Neutrophil (primary cell): ENCODE results near the gene COX8A.

Experiments
- H3K27ac ChIP-seq: fragments of 200-600 bp; sonication (generic); 2 replicates; pipeline ENCODE4 v1.5.1; 2016; ENCODE audit warnings: mild to moderate bottlenecking, moderate library complexity
- H3K27me3 ChIP-seq: fragments of 200-600 bp; sonication (generic); 2 replicates; pipeline ENCODE4 v1.6.0; 2016; ENCODE audit warnings: mild to moderate bottlenecking
- H3K36me3 ChIP-seq: fragments of 200-600 bp; sonication (generic); 2 replicates; pipeline ENCODE4 v1.5.1; 2017
- H3K4me1 ChIP-seq, 2 experiments: fragments of 200-600 bp in 1 of 2; sonication (generic) in 1 of 2; 1 replicate in 1 of 2; 2 replicates in 1 of 2; pipeline versions ENCODE4 v1.5.1 to v1.6.1; 2013 to 2016; ENCODE audit warnings: low read depth in 1 of 2, low read length in 1 of 2, mild to moderate bottlenecking in 1 of 2, moderate library complexity in 1 of 2; ENCODE audit not compliant: control insufficient read depth in 1 of 2, insufficient read depth in 1 of 2
- H3K4me3 ChIP-seq, 2 experiments: fragments of 200-600 bp in 1 of 2; sonication (generic) in 1 of 2; 1 replicate in 1 of 2; 2 replicates in 1 of 2; pipeline ENCODE4 v1.5.1; 2013 to 2016; ENCODE audit warnings: low read depth in 1 of 2, low read length in 1 of 2, mild to moderate bottlenecking in 1 of 2, moderate library complexity in 1 of 2
- H3K9me3 ChIP-seq: fragments of 200-600 bp; sonication (generic); 2 replicates; pipeline ENCODE4 v1.5.1; 2016
- CTCF ChIP-seq: fragments of 200-600 bp; sonication (generic); IDR thresholded peaks from 2 replicates; pipeline ENCODE4 v1.5.1; 2016; ENCODE audit warnings: antibody characterized with exemption

The COX8A gene

GRCh38 chr11:64015935-64016845 is 41.8 kb downstream of the COX8A start:
- Histone ChIP-seq H3K36me3 (no peaks in the 10 kb centered on the region), H3K27ac (no peak overlapping the region), H3K4me1 (no peaks in the 10 kb centered on the region), H3K9me3 (no peaks in the 10 kb centered on the region), H3K4me3 (no peak overlapping the region), H3K27me3 (peaks cover 4% of the 10 kb centered on the region)
- no peak for TF ChIP-seq CTCF

- Histone ChIP-seq H3K36me3 (no peaks in the 10 kb centered on the region), H3K4me1 (no peaks in the 10 kb centered on the region), H3K27me3 (no peaks in the 10 kb centered on the region), H3K27ac (no peak overlapping the region), H3K4me3 (no peak overlapping the region), H3K9me3 (no peaks in the 10 kb centered on the region)
- no peak for TF ChIP-seq CTCF
Measured at GRCh38 chr11:64017945-64018224, 43.5 kb downstream of the COX8A start.

GRCh38 chr11:64018310-64018709 is 43.9 kb downstream of the COX8A start:
- no peak overlapping the region for H3K4me3 ChIP-seq
- no peak for TF ChIP-seq CTCF

GRCh38 chr11:64019106-64020037 is 45.0 kb downstream of the COX8A start:
- Histone ChIP-seq H3K27ac (no peak overlapping the region), H3K27me3 (no peaks in the 10 kb centered on the region), H3K4me3 (no peak overlapping the region), H3K4me1 (no peaks in the 10 kb centered on the region), H3K9me3 (no peaks in the 10 kb centered on the region), H3K36me3 (no peaks in the 10 kb centered on the region)
- no peak for TF ChIP-seq CTCF

More at GRCh38 chr11:64018310-64018709, 43.9 kb downstream of the COX8A start:
- H3K4me1 ChIP-seq = no peaks in the 10 kb centered on the region
- H3K36me3 ChIP-seq = no peaks in the 10 kb centered on the region
- H3K27me3 ChIP-seq = no peaks in the 10 kb centered on the region
- no peaks in the 10 kb centered on the region for H3K9me3 ChIP-seq
- H3K27ac ChIP-seq = no peak overlapping the region

GRCh38 chr11:64020976-64021756 is 46.7 kb downstream of the COX8A start:
- Histone ChIP-seq H3K36me3 (no peaks in the 10 kb centered on the region), H3K27me3 (no peaks in the 10 kb centered on the region)
- no peak for TF ChIP-seq CTCF

More at GRCh38 chr11:64020976-64021756, 46.7 kb downstream of the COX8A start:
- Histone ChIP-seq H3K4me1 (no peaks in the 10 kb centered on the region), H3K27ac (no peak overlapping the region), H3K9me3 (no peaks in the 10 kb centered on the region), H3K4me3 (no peak overlapping the region)
